Transverse colon (tissue), 4 donors: ENCODE measurements around the gene C11orf97. TPM values are rescaled to one million over a fixed set of nuclear protein-coding genes. Genes with fewer than 3 reads are reported as not detected.

Experiments used
- DNase-seq: peaks from one replicate; pipeline ENCODE4 v3.0.0-alpha.2; 2019
- H3K27ac ChIP-seq, 4 donors: fragments of 200-600 bp; sonication (generic); 2 replicates each; pipeline ENCODE4 v1.5.1; 2016 to 2018; ENCODE audit warnings: inconsistent platforms in 4 of 4
- H3K27me3 ChIP-seq: fragments of 200-600 bp; sonication (generic); 2 replicates; pipeline ENCODE4 v1.5.1; 2017; ENCODE audit warnings: inconsistent platforms
- H3K36me3 ChIP-seq, 4 donors: fragments of 200-600 bp; sonication (generic); 2 replicates each; pipeline ENCODE4 v1.5.1; 2017 to 2019; ENCODE audit warnings: inconsistent platforms in 4 of 4
- H3K4me1 ChIP-seq, 4 donors: fragments of 200-600 bp; sonication (generic); 2 replicates each; pipeline ENCODE4 v1.5.1; 2017 to 2020; ENCODE audit warnings: inconsistent platforms in 4 of 4
- H3K4me3 ChIP-seq, 4 donors: fragments of 200-600 bp; sonication (generic); 1 replicate in 1 of 4; 2 replicates in 3 of 4; pipeline versions ENCODE4 v1.5.1 to v1.6.1; 2017 to 2019; ENCODE audit warnings: inconsistent platforms in 4 of 4
- H3K9me3 ChIP-seq, 2 donors: fragments of 200-600 bp; sonication (generic); 2 replicates each; pipeline ENCODE4 v1.5.1; 2017 to 2019; ENCODE audit warnings: inconsistent platforms in 2 of 2
- CTCF ChIP-seq, 5 experiments: fragments of 200-600 bp in 3 of 5; fragments of 450-650 bp in 2 of 5; sonication (generic) in 3 of 5; IDR thresholded peaks; 1 replicate in 2 of 5; 2 replicates in 3 of 5; pipeline ENCODE4 v1.5.1; 2016 to 2017; ENCODE audit warnings: antibody characterized with exemption in 5 of 5, inconsistent platforms in 3 of 5, mild to moderate bottlenecking in 2 of 5, moderate library complexity in 1 of 5
- EP300 ChIP-seq: sonication (generic); formaldehyde crosslinking; IDR thresholded peaks from one replicate; pipeline ENCODE4 v1.6.1; 2017; ENCODE audit warnings: antibody characterized with exemption, low read depth
- POLR2A ChIP-seq: fragments of 450-650 bp; IDR thresholded peaks from one replicate; pipeline ENCODE4 v1.6.1; 2016; ENCODE audit warnings: antibody characterized with exemption, mild to moderate bottlenecking, moderate library complexity
- POLR2AphosphoS5 ChIP-seq, 3 donors: sonication (generic); formaldehyde crosslinking; IDR thresholded peaks; one replicate each; pipeline ENCODE4 v1.6.1; 2016; ENCODE audit warnings: antibody characterized with exemption in 3 of 3
- WGBS, 2 donors: methylation state at CpG; one replicate each; pipeline ENCODE4 v1.1.5; 2018; ENCODE audit warnings: low coverage in 1 of 2; 5-methylcytosine and 5-hydroxymethylcytosine counted together
- in situ Hi-C, 4 donors: fragments of 200-750 bp; cut with MboI; loops; one replicate each; pipeline versions ENCODE4 v1.15.0 to v1.15.1; 2017; ENCODE audit warnings: low sequenced_read_pairs in 3 of 4, low pct_ligation_motif_present in 1 of 4, low pct_unique_long_range_greater_than_20kb in 1 of 4
- intact Hi-C: fragments of 100-400 bp; cut with DNase I; formaldehyde crosslinking; loops from one replicate; pipeline ENCODE4 v1.15.1; 2023; ENCODE audit warnings: low total_unique reads
- total RNA-seq, 4 donors: library from RNA; depleted of rRNA; stranded (reverse); fragments of >200 nt; gene quantifications; one replicate each; pipeline ENCODE4 v1.1.0, GENCODE V29; 2016

Gene C11orf97
- not detected for total RNA-seq

- in situ Hi-C loops: loop anchor here in 1 of 4 donors (25.0 kb wide), 1 partner anchor 625 kb away; no protein-coding TSS in a partner anchor
- peak within 1 kb of the TSS in 3 of 4 donors; percentile 21 to 34 (median 24) for H3K27ac ChIP-seq
- 19 to 44% methylated on average over 19 to 53 of the region's 53 CpGs for WGBS, 2 donors
These were observed at the start of gene C11orf97 for GRCh38 chr11:94511932-94512781. Gene C11orf97, plus strand, starts transcription at chr11:94512461. Its CDS starts 68 bp downstream, at chr11:94512529.

GRCh38 chr11:94469416-94469815 lies 42.8 kb upstream of the C11orf97 start:
- intact Hi-C loops: no loop called here
- peaks cover 0 to 9% (median 0%) of the 10 kb centered on the region in 4 donors for H3K36me3 ChIP-seq
- 85 to 92% methylated on average over 2 of the region's 2 CpGs for WGBS, 2 donors

More at GRCh38 chr11:94511932-94512781, at the start of gene C11orf97:
- Histone ChIP-seq H3K4me1 (peaks cover 0 to 20% (median 11%) of the 10 kb centered on the region in 4 donors), H3K9me3 (no peaks in the 10 kb centered on the region), H3K36me3 (no peaks in the 10 kb centered on the region), H3K4me3 (peak within 1 kb of the TSS; percentile 15 to 66 (median 45)), H3K27me3 (no peaks in the 10 kb centered on the region)
- intact Hi-C loops: no loop called here
- TF ChIP-seq EP300 (no peak), POLR2AphosphoS5 (IDR thresholded peaks at IDR 0.05) (no peak), POLR2A (no peak), CTCF (IDR thresholded peaks at IDR 0.05) (no peak)
- DNase-seq: peak; percentile 59

GRCh38 chr11:94472916-94473799 lies 39.1 kb upstream of the C11orf97 start:
- Histone ChIP-seq H3K4me1 (no peaks in the 10 kb centered on the region), H3K36me3 (peaks cover 0 to 14% (median 3%) of the 10 kb centered on the region in 4 donors), H3K9me3 (no peaks in the 10 kb centered on the region), H3K4me3 (no peak overlapping the region), H3K27me3 (no peaks in the 10 kb centered on the region), H3K27ac (no peak overlapping the region)
- WGBS, 2 donors: 92 to 97% methylated on average over 3 of the region's 3 CpGs
- TF ChIP-seq POLR2AphosphoS5 (IDR thresholded peaks at IDR 0.05) (no peak), CTCF (IDR thresholded peaks at IDR 0.05) (no peak), POLR2A (no peak)
- DNase-seq: no peak
- intact Hi-C loops (no loop called here), in situ Hi-C loops (no loop called here)

More at GRCh38 chr11:94469416-94469815, 42.8 kb upstream of the C11orf97 start:
- H3K4me1 ChIP-seq: no peaks in the 10 kb centered on the region
- no peak for TF ChIP-seq POLR2AphosphoS5 (IDR thresholded peaks at IDR 0.05)
- no peak for TF ChIP-seq EP300
- TF ChIP-seq POLR2A: no peak
- TF ChIP-seq CTCF (IDR thresholded peaks at IDR 0.05): no peak
- no peak overlapping the region for H3K4me3 ChIP-seq
- no peaks in the 10 kb centered on the region for H3K27me3 ChIP-seq
- DNase-seq: no peak
- in situ Hi-C loops: no loop called here
- no peak overlapping the region for H3K27ac ChIP-seq
- no peaks in the 10 kb centered on the region for H3K9me3 ChIP-seq

- Histone ChIP-seq H3K27ac (no peak overlapping the region), H3K36me3 (peaks cover 0 to 20% (median 3%) of the 10 kb centered on the region in 4 donors), H3K4me3 (no peak overlapping the region), H3K4me1 (no peaks in the 10 kb centered on the region), H3K27me3 (no peaks in the 10 kb centered on the region), H3K9me3 (no peaks in the 10 kb centered on the region)
- in situ Hi-C loops: loop anchor here in 3 of 4 donors (25.0 kb wide), 4 partner anchors 315 to 1310 kb away; partner anchors contain the start of genes C11orf54 (in 2 of the 3), TAF1D (in 2 of the 3), CEP57 (in 1 of the 3) and FAM76B (in 1 of the 3)
- TF ChIP-seq POLR2AphosphoS5 (IDR thresholded peaks at IDR 0.05) (no peak), CTCF (IDR thresholded peaks at IDR 0.05) (no peak), POLR2A (no peak), EP300 (no peak)
- intact Hi-C loops: no loop called here
- no peak for DNase-seq
- WGBS, 2 donors: 74 to 82% methylated on average over 2 of the region's 2 CpGs
These were observed 34.6 kb upstream of the C11orf97 start for GRCh38 chr11:94477624-94478023.
